Spinal cord (tissue), 10 donors: ENCODE results near the gene CD3E. TPM values are rescaled to one million over a fixed set of nuclear protein-coding genes. Genes with fewer than 3 reads are reported as not detected.
A peak's percentile ranks its signal among the peaks of the same experiment; 100 is the strongest.

Source experiments
- DNase-seq, 6 donors: peaks; one replicate each; pipeline versions ENCODE4 v3.0.0 to v3.0.0-alpha.2; 2013 to 2015; ENCODE audit warnings: low spot score in 6 of 6, low read depth in 4 of 6
- H3K27ac ChIP-seq: one replicate; pipeline ENCODE4 v1.5.1; 2013; ENCODE audit warnings: low read depth, low read length, control low read depth
- H3K27me3 ChIP-seq: one replicate; pipeline ENCODE4 v1.6.1; 2013; ENCODE audit warnings: low read length; ENCODE audit not compliant: control insufficient read depth, insufficient read depth
- H3K36me3 ChIP-seq: one replicate; pipeline ENCODE4 v1.6.1; 2013; ENCODE audit warnings: low read length; ENCODE audit not compliant: control insufficient read depth, insufficient read depth
- H3K4me1 ChIP-seq: one replicate; pipeline ENCODE4 v1.6.1; 2013; ENCODE audit warnings: low read length; ENCODE audit not compliant: control insufficient read depth, insufficient read depth
- H3K4me3 ChIP-seq: one replicate; pipeline ENCODE4 v1.5.1; 2013; ENCODE audit warnings: low read depth, low read length, control low read depth
- H3K9me3 ChIP-seq: one replicate; pipeline ENCODE4 v1.6.1; 2013; ENCODE audit warnings: low read length; ENCODE audit not compliant: control insufficient read depth, insufficient read depth
- WGBS: methylation state at CpG from one replicate; pipeline ENCODE4 v1.1.5; 2013; ENCODE audit warnings: missing lambda C conversion rate; ENCODE audit not compliant: insufficient coverage; 5-methylcytosine and 5-hydroxymethylcytosine counted together
- polyA plus RNA-seq, 2 donors: library from polyadenylated mRNA; unstranded; fragments of 120-200 nt; gene quantifications; one replicate each; pipeline ENCODE4 v1.2.1, GENCODE V29; 2013; ENCODE audit not compliant: insufficient read length in 2 of 2
- total RNA-seq, 2 donors: library from RNA; depleted of rRNA in 1 of 2; stranded (reverse); fragments of 120-200 nt in 1 of 2; fragments of >200 nt in 1 of 2; gene quantifications; one replicate each; pipeline versions ENCODE4 v1.2.3 to v1.2.4, GENCODE V29; 2013 to 2014
- donor health status: healthy.

Gene CD3E
- total and polyA plus RNA-seq, 4 donors = 0.20 TPM; not detected in 3

DNA sequence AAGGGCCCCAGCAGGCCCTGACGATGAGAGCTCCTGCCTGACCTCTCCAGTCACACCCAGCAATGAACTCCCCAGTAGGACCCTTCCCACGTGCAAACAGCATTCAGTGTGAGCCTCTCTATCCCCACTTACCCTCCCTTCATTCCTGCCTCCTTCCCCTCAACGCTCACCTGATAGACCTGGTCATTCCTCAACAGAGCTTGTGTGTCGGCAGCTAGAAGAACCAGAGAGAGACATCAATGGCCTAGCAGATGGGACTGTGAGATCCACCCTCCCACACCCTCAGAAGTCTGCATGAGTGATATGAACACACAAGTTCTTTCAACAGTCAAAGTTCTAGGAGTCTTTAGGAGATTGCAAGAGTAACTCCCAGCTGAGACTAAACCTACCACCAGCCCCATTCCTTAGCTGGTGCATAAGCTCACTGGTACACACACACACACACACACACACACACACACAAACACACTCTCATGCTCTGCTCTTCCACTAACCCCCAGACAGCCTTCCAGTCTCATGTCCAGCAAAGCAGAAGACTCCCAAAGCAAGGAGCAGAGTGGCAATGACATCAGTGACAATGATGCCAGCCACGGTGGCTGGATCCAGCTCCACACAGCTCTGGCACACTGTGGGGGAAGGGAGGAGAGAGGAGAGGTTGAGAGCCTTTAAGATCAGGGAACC lies 34.9 kb downstream of the CD3E start:
- Histone ChIP-seq H3K27me3 (peaks cover 8% of the 10 kb centered on the region), H3K27ac (no peak overlapping the region), H3K4me3 (no peak overlapping the region), H3K36me3 (no peaks in the 10 kb centered on the region), H3K4me1 (no peaks in the 10 kb centered on the region), H3K9me3 (no peaks in the 10 kb centered on the region)
- 74% methylated on average over 3 of the region's 5 CpGs for WGBS
- no peak for DNase-seq

DNA sequence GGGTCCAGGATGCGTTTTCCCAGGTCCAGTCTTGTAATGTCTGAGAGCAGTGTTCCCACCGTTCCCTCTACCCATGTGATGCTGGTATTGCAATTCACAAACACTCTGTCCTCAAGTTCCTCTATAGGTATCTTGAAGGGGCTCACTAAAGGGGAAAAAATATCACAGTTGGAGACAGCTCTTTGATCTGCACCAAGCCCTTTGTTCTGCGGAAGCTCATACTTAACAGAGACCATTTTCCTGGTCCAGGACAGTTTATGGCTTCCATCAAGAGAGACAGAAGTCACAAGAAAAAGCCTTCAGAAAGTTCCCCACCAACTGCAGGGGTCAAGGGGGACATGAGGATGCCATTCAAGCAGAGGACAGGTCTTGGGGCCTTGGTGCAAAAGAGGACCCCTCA lies 35.9 kb downstream of the CD3E start:
- H3K27ac ChIP-seq = no peak overlapping the region
- no peaks in the 10 kb centered on the region for H3K9me3 ChIP-seq
- no peak overlapping the region for H3K4me3 ChIP-seq
- H3K4me1 ChIP-seq = no peaks in the 10 kb centered on the region
- no peaks in the 10 kb centered on the region for H3K36me3 ChIP-seq
- DNase-seq = no peak
- 100% methylated on average over 2 of the region's 3 CpGs for WGBS
- peaks cover 13% of the 10 kb centered on the region for H3K27me3 ChIP-seq

DNA sequence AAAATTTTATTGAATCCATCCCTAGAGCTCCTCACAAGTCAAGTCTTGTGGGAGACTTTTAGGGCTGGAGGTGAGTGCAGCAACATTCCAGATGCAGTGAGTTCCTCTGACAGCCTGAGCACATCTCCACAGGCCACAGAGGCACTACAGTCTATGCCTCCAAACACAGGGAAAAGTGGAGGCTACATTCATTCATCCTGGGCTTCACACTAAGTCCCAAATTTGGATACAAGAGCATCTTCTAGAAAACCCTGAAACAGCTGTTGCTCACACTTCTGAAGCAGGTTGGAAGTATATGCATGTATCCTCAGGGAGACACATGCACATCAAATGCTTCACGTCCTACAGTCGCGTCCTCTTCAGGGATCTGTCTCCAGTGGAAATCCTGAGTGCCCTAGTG lies 36.7 kb downstream of the CD3E start:
- Histone ChIP-seq H3K4me1 (no peaks in the 10 kb centered on the region), H3K4me3 (no peak overlapping the region), H3K36me3 (no peaks in the 10 kb centered on the region), H3K27ac (no peak overlapping the region), H3K9me3 (no peaks in the 10 kb centered on the region), H3K27me3 (peaks cover 18% of the 10 kb centered on the region)
- no peak for DNase-seq
- WGBS = 96% methylated on average over 3 of the region's 3 CpGs

DNA sequence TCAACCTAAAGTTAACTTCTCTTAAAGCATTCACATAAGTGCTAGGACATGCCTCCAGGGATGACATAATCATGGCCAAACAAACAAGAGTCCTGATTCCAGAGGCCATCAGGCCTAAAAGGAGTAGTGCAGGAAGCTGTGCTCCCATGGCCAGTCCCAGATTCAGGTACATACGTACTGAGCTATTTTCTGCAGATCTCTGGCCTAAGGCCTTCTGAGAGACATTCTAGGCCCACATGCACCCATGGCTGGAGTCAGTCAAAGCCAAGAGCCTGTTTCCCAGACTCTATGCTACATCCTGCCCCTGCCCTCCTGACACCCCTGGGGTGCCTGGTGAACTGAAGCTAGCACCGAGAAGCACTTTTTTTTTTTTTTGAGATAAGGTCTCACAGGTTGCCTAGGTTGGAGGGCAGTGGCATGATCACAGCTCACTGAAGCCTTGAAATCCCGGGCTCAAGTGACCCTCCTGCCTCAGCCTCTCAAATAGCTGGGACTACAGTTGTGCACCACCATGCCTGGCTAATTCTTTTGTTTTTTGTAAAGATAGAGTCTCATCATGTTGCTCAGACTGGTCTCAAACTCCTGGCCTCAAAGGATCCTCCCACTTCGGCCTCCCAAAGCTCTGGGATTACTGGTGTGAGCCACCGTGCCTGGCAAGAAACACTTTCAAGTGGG lies 37.4 kb downstream of the CD3E start:
- Histone ChIP-seq H3K27ac (no peak overlapping the region), H3K9me3 (no peaks in the 10 kb centered on the region), H3K27me3 (peaks cover 23% of the 10 kb centered on the region), H3K4me3 (no peak overlapping the region), H3K36me3 (no peaks in the 10 kb centered on the region), H3K4me1 (no peaks in the 10 kb centered on the region)
- WGBS = 91% methylated on average over 4 of the region's 5 CpGs
- no peak for DNase-seq

GRCh38 chr11:118342503-118343161 lies 38.1 kb downstream of the CD3E start, which contains the start of gene CD3D:
TSS of gene CD3D (minus strand) at chr11:118342705. CDS start at chr11:118342607, 98 bp downstream.
- peaks cover 23% of the 10 kb centered on the region for H3K27me3 ChIP-seq
- no peaks in the 10 kb centered on the region for H3K9me3 ChIP-seq
- 80% methylated on average over 12 of the region's 13 CpGs for WGBS

DNA sequence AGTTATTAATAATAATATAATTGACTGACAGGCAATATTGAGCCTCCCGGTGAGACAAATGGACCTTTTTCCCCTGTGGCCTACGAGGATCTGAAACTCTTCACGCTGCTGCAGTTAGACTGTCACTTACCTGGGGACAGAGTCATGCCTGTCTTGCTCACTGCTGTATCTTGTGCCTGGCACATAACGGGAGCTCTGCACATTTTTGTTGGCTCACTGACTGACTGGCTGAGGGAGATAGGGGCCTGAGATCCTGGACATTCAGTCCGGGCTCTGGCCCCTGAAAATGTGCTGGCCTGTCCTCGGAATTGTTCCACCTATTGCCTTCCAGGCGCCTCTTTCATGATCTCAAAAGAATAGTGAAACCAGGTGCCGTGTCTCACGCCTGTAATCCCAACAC lies 38.7 kb downstream of the CD3E start:
- DNase-seq = no peak
- WGBS = 58% methylated on average over 7 of the region's 9 CpGs
- peaks cover 24% of the 10 kb centered on the region for H3K27me3 ChIP-seq
- no peaks in the 10 kb centered on the region for H3K36me3 ChIP-seq
- H3K4me1 ChIP-seq = no peaks in the 10 kb centered on the region
- no peak overlapping the region for H3K27ac ChIP-seq
- H3K4me3 ChIP-seq = no peak overlapping the region
- no peaks in the 10 kb centered on the region for H3K9me3 ChIP-seq

More at GRCh38 chr11:118342503-118343161, 38.1 kb downstream of the CD3E start, which contains the start of gene CD3D:
- Histone ChIP-seq H3K4me3 (no peak within 1 kb of the TSS), H3K36me3 (no peaks in the 10 kb centered on the region), H3K4me1 (no peaks in the 10 kb centered on the region), H3K27ac (no peak within 1 kb of the TSS)
- no peak for DNase-seq

DNA sequence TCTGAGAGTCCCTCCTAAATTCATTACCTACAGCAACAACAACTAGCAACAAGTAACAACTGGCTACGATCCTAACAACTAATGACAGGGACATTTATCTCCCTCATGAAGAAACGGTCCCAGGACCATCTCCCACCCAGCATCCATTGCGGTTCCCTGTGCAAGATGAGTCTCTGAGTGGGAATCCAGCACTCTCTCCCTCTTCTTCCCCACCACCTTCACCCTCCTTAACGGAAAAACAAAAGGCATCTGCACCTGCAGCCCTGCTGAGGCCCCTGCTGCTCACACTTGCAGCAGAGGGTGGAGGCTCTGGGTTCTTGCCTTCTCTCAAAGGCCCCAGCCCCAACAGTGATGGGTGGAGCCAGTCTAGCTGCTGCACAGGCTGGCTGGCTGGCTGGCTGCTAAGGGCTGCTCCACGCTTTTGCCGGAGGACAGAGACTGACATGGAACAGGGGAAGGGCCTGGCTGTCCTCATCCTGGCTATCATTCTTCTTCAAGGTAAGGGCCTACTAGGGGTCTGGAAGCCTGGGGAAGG lies 39.5 kb downstream of the CD3E start, which contains the start of gene CD3G:
TSS of gene CD3G (plus strand) at position 364 of the 535 bp plus-strand sequence. CDS start at position 444, 80 bp downstream.
- Histone ChIP-seq H3K9me3 (no peaks in the 10 kb centered on the region), H3K4me3 (no peak within 1 kb of the TSS), H3K36me3 (no peaks in the 10 kb centered on the region), H3K27ac (no peak within 1 kb of the TSS), H3K27me3 (peaks cover 32% of the 10 kb centered on the region), H3K4me1 (no peaks in the 10 kb centered on the region)
- 72% methylated on average over 6 of the region's 6 CpGs for WGBS
- DNase-seq = no peak

GRCh38 chr11:118349475-118349874 lies 44.9 kb downstream of the CD3E start:
- Histone ChIP-seq H3K27ac (no peak overlapping the region), H3K36me3 (no peaks in the 10 kb centered on the region), H3K9me3 (no peaks in the 10 kb centered on the region), H3K4me1 (no peaks in the 10 kb centered on the region), H3K27me3 (peaks cover 35% of the 10 kb centered on the region), H3K4me3 (no peak overlapping the region)
- no peak for DNase-seq
- 70% methylated on average over 4 of the region's 6 CpGs for WGBS

GRCh38 chr11:118353084-118353710 lies 48.7 kb downstream of the CD3E start:
- no CpG with 5 or more reads among the region's 6 CpGs for WGBS
- H3K36me3 ChIP-seq = no peaks in the 10 kb centered on the region
- H3K4me1 ChIP-seq = no peaks in the 10 kb centered on the region
- no peak overlapping the region for H3K27ac ChIP-seq
- peak in 5 of 6 donors; percentile 10 to 76 (median 15) for DNase-seq
- no peak overlapping the region for H3K4me3 ChIP-seq
- peaks cover 20% of the 10 kb centered on the region for H3K27me3 ChIP-seq
- H3K9me3 ChIP-seq = no peaks in the 10 kb centered on the region
